Urothelium cell line (cell line): Measurements from ENCODE around the gene DOCK8.

Source experiments
- DNase-seq: peaks from one replicate; pipeline ENCODE4 v3.0.0; 2011; ENCODE audit warnings: low spot score, mixed read lengths
- FAIRE-seq: peaks from 2 replicates; lab custom pipeline; 2011; peaks lifted over from hg19 to GRCh38; lab: Jason Lieb, UNC

The DOCK8 gene

DNA sequence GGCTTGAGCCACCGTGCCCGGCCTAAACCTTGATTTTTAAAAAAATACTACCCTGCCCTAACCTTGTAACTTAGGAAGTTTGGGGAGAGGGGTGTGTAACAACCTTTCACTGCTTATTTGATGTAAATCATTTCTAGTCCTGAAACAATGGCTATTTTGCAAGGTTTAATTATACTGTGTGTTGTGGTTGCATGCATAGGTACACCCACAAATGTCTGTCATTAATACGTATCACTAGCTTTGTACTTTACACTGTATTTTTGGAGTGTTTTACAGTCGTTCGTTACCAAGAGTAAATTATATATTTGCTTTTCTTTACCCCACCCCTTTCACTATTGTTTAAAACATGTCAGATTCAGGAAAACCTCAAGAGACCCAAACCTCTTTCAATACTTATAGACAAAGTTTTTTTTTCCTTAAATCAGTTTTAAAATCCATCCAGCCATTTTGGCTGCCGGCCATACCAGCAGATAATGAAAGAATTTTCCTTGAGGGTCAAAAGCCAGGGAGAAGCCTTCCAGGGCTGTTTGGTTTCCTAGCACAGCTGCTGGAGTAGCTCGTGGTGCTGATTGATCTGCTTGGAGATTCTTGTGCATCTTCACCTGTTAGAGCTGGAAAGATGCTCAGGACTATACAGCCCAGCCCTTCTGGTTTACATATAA, 50.7 kb downstream of the DOCK8 start:
- DNase-seq, result no peak
- no peak for FAIRE-seq

DNA sequence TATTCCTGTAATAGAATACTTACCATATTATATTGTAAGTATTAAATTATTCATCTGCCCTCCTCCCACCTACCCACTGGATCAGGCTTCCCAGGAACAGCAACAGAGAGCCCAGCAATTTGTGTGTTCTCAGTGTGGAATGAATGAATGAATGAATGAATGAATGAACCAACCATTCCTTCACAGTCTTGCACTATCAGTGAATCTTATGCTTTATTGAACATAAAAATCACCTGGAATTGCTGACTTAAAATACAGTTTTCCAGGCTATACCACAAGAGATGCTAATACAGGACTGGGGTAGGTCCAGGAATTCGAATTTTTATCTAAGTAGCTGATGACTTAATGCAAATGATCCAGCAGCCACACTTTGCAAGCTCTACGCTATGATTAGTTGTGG, 51.6 kb downstream of the DOCK8 start:
- no peak for DNase-seq
- FAIRE-seq, result no peak

DNA sequence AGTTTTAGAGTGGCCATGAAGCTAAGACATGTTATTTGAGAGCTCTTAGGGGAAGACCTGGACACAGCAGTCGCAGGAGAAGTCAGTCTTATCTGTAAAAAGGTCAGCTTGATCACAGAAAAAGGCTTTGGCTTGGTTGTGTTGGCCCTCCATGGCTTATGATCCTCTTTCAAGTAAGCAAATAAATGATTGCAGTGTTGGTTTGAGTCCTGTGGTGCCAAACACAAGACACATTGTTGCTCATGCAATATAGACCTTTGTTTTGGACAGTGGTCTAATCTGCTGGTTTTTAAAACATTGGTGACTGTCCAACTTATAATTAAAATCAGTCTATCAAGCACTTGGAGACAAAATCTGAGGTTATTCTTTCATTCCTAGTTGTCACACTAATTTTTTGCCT, 54.0 kb downstream of the DOCK8 start:
- no peak for FAIRE-seq

DNA sequence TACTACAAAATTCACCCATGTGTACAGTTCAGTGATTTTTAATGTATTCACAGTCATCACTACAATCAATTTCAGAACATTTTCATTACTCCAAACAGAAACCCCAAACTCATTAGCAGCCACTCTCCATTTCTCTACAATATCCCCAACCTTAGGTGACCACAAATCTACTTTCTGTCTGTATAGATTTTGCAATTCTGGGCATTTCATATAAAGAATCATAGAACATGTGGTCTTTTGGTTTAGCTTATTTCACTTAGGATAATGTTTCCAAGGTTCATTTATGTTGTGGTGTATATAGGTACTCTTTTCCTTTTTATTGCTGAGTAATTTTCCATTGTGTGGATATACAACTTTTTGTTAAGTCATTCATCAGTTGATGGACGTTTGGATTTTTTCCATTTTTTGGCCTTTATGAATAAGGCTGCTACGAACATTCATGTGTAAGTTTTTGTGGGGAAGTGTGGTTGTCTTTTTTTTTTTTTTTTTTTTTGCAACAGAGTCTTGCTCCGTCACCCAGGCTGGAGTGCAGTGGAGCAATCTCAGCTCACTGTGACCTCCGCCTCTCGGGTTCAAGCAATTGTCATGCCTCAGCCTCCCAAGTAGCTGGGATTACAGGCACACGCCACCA, 54.5 kb downstream of the DOCK8 start:
- DNase-seq (no peak), FAIRE-seq (no peak)

More for the DNA sequence above, 54.0 kb downstream of the DOCK8 start:
- no peak for DNase-seq

DNA sequence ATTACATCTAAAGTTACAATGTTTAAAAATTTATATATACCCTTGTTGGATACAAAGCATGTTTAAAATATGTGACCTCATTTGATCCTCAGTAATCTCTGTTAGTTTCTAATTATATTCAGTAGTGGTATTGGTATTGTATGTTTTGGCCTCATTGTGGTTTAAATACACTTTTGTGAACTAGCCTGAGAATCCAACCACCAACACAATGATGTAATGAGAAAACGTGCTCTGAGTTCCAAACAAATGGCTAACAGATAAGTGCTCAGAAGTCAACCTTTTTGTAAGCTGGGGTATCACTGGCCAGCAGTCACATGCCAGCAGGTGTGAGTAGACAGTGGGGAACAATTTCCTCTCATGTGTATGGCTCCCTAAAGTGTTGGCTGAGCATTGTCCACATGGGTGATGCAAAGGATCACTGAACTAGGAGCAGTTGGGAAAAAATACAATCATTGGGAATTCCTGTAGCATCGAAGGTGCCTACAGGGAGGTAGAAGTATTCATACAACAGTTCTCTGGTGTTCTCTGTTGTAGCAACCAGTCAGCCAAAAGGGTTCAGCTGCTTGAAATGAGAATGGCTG, 56.1 kb downstream of the DOCK8 start:
- FAIRE-seq (no peak), DNase-seq (no peak)

DNA sequence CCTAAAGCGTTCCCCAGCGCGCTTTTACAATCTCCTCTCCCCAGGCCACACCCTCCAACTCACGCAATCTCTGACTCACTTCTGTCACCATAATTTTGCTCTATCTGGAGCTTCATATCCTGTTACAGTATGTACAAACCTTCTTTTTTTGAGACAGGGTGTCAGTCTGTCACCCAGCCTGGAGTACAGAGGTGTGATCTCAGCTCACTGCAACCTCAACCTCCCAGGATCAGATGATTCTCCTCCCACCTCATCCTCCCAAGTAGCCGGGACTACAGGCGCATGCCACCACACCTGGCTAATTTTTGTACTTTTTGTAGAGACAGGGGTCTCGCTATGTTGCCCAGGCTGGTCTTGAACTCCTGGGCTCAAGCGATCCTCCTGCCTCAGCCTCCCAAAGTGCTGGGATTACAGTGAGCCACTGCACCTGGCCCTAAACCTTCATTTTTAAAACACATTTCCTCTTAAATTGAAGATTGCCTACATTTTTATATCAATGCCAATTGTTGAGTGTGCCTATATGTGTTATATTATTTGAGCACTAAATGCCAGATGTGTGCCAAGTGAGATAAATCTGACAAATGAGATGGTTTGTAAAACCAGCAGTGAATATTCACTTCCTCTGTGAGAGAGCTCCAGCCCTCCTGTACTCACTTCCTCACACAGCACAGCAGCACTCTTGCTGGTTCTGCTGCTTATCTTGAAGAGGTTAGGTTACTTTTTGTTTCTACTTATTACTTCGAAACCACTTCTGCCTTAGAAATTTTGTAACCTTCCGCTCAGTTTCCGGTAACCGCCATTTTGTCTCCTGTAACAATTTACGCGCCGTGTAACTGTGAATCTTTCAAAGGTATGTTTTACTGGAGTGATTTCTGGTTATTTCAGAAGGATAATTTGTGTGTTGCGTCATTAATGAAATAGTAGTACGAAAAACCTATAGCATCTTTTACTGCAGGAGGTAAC, 57.9 kb downstream of the DOCK8 start:
- no peak for FAIRE-seq
- no peak for DNase-seq

DNA sequence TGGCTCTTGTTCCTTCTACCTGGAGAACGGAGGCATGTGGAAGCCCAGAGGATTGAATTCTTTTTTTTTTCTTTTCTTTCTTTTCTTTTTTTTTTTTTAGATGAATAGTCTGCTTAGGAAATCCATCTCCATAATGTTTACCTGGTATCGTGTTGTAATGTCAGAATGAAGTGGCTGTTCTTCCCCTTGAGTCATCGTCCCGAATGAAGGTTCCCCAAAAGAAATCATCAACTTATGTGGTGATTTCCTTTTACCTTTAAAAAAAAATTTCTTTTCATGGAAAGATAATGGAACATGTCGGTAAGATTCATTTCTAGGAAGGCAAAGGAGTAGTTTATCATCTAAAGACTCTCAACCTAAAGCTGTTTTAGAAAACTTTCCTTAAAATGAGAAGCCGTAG, 59.7 kb downstream of the DOCK8 start:
- FAIRE-seq (no peak), DNase-seq (no peak)

DNA sequence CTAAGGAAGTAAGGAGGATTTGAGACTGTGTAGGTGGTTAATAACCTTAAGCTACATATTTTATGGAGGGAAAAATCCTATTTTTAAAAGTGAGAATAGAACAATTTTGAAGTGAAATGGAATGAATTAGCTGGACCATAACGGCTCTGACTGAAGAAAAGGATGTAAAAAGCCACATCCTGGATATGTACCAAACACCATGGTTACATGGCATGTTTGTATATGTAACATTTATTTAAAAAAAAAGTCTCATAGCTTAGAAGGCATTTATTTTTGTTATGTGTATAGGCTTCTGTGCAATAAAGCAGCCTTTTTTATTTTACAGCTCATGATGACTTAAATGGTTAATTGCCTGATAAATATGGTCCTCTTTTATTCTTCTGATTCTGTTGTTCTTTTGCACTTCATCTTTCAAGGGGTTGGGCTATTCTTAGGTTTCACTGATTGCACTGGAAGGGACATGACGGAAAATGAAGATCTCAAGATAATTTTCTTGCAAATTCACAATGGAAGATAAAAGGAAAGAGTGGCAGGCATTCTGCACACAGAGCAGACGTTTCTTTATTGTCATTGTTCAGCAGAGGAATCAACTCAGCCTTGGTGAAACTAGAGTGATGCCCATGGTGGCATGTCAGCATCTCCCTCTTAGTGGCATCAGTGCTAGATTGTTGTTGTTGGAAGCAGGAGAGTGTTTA, 63.1 kb downstream of the DOCK8 start:
- DNase-seq (no peak), FAIRE-seq (no peak)

DNA sequence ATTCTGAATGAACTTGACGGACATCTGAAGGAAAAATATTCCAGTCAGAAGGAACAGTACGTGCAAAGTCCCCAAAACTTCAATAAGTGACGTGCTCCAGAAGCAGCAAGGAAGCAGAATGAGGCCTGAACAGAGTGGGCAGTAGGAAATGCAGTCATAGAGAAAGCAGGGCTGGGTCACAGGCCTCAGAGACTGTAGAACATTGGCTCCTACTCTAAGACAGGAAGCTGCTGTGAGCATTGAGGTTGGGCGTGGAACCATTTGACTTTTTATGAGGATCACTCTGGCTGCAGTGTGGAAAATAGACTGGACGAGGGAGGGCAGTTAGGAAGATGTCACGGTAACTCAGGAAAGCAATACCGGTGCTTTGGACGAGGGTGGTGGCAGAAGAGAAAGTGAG, 64.0 kb downstream of the DOCK8 start:
- FAIRE-seq (no peak), DNase-seq (no peak)

DNA sequence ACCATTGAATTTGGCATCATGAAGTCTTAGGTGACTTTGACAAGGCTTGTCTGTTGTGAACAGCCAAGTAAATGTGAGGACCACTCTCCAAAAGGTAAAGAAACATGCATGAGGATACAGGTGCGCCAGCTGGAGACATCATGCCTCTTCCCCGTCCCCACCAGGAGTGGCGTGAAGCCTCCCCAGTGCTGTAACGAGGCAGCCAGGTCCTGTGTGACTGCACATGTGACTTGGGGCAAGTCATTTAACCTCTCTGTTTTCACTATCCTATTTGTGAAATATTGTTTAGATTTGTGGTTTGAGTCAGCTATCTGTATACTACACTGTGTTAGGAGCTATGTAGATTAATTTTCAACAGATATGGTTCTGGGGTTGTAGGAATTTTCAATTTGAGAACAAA, 65.0 kb downstream of the DOCK8 start:
- FAIRE-seq (no peak), DNase-seq (no peak)

DNA sequence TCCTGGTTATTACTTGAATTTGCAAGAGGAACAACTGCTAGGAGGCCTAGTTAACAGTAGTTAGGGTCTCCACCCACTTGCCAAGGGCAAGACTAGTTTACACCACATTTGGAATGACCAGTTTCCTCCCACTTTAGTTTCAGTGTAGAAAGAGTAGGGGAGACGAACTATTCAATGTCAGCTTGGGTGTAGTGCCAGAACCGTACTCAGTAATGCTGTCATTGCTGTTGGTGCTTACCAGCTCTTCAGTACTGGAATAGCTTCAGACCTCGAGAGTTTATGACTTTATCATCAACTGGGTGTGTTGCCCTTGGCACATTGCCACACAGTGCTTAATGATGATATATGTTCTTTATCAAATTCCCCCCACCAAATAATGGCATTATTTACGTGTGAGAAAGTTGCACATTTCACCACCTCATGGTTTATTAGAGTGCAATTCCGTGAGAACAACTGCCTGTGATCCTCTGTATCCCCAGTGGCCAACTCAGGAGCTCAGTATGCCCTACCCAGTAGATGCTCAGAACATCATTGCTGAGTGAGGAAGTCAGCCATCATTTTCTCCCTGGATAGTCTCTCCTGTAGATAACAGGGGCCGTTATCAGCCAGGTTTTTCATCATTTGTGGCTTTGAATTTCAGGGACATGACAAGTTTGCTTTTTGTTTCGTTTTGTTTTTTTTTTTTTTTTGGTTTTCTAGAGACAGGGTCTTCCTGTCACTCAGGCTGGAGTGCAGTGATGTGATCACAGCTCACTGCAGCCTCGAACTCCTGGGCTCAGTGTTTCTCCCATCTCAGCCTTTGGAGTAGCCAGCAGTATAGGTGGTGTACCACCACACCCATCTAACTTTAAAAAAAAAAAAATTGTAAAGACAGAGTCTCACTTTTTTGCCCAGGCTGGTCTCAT, 67.3 kb downstream of the DOCK8 start:
- DNase-seq (no peak), FAIRE-seq (no peak)

DNA sequence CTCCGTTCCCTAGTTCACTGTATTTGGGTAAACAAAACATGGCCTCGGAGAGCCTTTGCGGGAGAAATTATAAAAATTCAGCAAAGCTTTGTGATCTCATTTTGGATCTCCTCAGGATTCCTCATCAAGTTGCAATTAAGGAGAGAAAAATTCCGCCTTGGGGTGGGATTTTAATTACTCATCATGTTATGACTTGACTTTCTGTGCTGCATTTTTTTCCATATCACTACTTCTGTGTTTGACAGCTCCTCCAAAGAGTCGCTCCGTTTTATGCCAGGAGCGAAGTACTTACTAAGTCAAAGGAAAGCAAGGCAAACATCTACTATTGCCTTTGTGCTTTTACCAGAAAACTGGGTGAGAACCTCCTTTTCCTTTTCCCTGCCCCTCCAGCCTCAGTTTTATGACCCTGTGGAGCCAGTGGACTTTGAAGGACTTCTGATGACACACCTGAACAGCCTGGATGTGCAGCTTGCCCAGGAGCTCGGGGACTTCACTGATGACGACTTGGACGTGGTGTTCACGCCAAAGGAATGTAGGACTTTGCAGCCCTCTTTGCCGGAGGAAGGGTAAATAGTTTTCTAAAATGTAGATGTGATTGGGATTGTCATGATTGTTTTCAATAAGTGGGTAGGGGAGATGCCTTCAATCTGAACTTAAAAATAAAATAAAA, 71.5 kb downstream of the DOCK8 start:
- FAIRE-seq (no peak), DNase-seq (no peak)

DNA sequence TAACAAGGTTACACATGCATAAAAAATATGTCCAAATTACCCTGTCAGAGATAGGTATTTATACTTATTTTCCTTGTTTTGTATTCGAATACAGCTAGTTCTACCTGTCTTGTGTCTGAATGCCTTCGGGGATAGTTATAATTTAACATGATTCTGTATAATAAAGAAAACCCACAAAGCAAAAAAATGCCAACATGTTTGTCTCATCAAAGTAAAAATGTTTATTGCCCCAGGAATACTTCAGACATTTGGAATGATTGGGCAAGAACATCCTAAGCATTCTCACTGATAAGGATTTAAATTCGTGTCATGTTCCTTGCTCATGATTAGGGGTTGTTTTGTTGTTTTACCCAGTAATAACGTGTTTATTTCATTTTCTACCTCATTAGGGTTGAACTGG, 74.5 kb downstream of the DOCK8 start:
- no peak for DNase-seq
- FAIRE-seq, result no peak

DNA sequence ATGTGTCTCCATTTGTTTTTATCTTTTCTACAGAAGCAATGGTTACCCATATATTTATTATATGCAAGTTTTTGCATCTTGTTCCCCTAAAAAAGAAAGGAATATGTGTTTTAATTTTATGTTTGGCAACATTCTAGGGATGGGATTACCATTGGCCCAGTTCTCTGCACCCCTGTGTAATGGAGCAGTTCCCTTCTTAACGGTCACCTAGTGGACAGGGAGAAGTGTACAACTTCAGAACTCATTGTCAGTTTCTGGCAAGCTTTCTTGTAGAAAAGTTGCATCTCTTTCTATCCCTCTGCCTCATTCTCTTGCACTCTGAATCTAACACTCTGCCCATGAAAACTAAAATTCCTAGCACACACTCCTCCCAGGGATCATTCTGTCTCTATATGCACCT, 78.2 kb downstream of the DOCK8 start:
- FAIRE-seq, result no peak

DNA sequence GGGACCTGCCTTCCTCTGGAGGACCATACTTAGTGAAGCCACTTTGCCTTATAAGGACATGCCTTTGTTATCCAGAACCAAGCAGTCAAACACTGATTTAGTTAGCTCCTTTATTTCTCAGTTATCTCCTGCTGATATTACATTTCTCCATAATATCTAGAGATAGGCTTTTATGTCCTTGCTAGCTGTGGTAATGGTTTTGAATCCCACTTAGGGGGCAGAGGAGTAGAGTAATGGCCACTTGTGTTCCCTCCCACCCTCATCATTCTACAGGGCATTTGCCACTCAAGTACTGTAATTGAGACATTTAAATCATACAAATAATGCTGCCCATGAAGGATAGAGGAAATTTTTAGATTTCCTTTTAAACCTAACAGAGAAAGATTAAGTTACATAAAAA, 80.9 kb downstream of the DOCK8 start:
- DNase-seq (no peak), FAIRE-seq (no peak)

More for the DNA sequence above, 78.2 kb downstream of the DOCK8 start:
- DNase-seq, result no peak

DNA sequence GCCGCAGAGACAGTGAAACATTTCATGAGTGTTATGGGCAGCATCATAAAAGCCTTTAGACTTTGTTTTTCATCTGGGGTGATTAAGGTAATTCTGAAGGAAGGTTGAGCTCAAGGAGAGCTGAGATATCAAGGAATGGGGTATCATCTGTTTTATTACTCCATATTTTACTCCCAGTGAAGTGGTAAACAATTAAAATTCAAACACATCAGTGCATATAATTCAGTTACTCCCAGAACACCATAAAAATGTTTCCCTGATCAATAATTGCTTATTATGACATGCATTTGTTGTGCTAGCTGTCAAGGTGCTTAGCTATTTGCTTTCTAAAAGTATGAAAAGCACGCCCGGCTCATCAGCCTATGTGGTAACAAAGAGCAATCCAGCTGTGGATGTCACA, 81.7 kb downstream of the DOCK8 start:
- DNase-seq (no peak), FAIRE-seq (no peak)

DNA sequence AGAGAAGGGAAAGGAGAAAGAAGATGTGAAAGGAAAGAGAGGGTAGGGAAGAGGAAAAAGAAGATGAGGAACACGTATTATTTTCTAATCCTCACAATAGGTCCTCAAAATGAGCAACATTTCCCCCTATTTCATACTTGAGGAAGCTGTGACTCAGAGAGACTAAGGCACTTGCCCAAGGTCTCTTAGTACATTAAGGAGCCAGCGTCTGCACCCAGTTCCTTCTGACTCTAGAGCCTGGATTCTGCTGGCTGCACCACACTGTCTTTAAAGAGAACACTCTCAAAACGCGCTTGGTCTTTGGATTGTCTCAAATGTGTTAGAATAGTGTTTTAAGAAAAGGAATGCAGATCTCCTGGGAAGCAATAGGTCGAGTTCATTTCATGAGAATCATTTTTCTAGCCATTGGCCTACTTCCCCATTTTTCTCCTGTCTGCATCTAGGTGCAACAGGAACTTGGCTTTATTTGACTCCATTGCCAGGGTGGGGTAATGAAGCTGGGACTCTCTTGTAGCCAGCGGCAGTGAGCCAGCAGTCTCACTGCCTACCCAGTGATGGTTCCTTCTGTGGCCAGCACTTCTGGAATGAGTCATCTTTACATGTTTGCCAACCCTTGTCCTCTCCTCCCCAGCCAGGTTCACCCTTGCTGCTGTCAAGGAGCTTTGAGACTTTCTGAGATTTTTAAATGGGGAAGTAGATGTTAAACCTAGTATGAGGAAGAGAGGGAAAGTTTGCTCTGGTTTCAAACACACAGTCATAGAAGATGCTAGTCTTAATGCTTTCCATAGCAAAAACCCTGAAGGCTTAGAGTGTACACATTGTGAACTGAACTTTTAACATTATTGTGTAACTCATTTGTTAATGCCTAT, 82.7 kb downstream of the DOCK8 start:
- no peak for FAIRE-seq
- DNase-seq, result peak; percentile 56

DNA sequence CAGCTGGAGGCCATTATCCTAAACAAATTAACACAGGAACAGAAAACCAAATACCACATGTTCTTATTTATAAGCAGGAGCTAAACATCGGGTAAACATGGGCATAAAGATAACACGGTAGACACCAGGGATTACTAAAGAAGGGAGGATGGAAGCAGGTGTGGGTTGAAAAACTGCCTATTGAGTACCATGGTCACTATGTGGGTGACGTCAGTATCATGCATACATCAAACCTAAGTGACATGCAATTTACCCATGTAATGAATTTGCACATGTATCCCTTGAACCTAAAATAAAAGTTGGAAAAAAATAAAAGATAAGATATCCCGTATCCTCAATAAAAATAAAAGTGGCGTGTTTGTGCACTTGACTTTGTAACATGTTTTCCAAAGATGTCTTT, 88.8 kb downstream of the DOCK8 start:
- FAIRE-seq (no peak), DNase-seq (no peak)
